Vagina (tissue), 2 donors: ENCODE data around the gene FOXL2.

Experiments used
- POLR2A ChIP-seq, 2 donors: fragments of 450-650 bp; IDR thresholded peaks; one replicate each; pipeline ENCODE4 v1.6.1; 2017; ENCODE audit warnings: antibody characterized with exemption in 2 of 2, mild to moderate bottlenecking in 2 of 2, moderate library complexity in 2 of 2
- TF ChIP-seq, protein P1 (sequence below), 3 experiments: fragments of 450-650 bp in 2 of 3; fragments of 200-600 bp in 1 of 3; sonication (generic) in 1 of 3; IDR thresholded peaks; one replicate each; pipeline ENCODE4 v1.5.1; 2017 to 2019; ENCODE audit warnings: antibody characterized with exemption in 3 of 3, mild to moderate bottlenecking in 2 of 3, moderate library complexity in 2 of 3

DNA sequence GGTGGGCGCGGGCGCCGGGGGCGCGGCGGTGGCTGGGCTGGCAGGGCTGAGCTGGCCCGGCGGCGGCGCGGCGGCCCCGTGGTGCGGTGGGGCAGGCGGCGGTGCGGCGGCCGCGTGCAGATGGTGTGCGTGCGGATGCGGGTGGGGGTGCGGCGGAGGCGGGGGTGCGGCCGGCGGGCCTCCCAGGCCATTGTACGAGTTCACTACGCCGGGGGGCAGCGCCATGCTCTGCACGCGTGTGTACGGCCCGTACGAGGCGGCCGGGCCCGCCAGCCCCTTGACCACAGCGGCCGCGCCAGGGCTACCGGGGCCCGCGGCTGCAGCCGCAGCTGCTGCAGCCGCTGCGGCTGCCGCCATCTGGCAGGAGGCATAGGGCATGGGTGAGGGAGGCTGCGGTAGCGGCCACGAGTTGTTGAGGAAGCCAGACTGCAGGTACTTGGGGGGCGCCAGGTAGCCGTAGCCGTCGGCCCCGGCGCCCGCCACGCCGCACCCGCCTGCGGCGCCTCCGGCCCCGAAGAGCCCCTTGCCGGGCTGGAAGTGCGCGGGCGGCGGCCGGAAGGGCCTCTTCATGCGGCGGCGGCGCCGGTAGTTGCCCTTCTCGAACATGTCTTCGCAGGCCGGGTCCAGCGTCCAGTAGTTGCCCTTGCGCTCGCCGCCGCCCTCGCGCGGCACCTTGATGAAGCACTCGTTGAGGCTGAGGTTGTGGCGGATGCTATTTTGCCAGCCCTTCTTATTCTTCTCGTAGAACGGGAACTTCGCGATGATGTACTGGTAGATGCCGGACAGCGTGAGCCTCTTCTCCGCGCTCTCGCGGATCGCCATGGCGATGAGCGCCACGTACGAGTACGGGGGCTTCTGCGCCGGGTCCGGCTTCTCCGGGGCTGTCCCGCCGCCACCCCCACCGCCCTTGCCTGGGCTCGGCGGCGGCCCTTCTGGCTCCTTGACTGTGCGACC is 951 bp downstream of the FOXL2 start:
- TF ChIP-seq POLR2A (IDR thresholded peaks at IDR 0.05) = no peak
- TF ChIP-seq, protein P1, sequence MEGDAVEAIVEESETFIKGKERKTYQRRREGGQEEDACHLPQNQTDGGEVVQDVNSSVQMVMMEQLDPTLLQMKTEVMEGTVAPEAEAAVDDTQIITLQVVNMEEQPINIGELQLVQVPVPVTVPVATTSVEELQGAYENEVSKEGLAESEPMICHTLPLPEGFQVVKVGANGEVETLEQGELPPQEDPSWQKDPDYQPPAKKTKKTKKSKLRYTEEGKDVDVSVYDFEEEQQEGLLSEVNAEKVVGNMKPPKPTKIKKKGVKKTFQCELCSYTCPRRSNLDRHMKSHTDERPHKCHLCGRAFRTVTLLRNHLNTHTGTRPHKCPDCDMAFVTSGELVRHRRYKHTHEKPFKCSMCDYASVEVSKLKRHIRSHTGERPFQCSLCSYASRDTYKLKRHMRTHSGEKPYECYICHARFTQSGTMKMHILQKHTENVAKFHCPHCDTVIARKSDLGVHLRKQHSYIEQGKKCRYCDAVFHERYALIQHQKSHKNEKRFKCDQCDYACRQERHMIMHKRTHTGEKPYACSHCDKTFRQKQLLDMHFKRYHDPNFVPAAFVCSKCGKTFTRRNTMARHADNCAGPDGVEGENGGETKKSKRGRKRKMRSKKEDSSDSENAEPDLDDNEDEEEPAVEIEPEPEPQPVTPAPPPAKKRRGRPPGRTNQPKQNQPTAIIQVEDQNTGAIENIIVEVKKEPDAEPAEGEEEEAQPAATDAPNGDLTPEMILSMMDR (IDR thresholded peaks at IDR 0.05) = no peak
